Measurements from ENCODE around the gene DAB2IP. TPM values are rescaled to one million over a fixed set of nuclear protein-coding genes. Genes with fewer than 3 reads are reported as not detected.

Gene DAB2IP
- total RNA-seq, 2 experiments from 2014 or later = 0.06 TPM; not detected in 1

DNA sequence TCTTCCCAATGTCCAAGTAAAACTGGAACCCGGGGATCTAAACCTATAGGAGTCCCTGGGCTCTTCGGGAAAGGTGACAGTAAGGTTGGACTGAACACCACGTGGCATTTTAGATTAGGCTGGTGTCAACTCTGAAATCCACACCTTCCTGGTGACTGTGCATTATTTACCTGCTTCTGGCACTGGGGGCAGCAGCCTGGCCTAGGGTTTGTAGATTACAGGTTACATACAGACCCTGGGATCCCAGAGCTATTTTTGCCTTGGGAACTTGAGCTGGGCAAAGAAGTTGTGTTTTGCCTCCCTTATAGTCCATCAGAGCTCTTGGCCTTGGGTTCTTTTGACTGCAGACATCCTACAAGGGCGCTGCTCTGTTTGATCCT is 173.2 kb downstream of the DAB2IP start:
- CTCF ChIA-PET = no interaction called here
- no peak for DNase-seq

DNA sequence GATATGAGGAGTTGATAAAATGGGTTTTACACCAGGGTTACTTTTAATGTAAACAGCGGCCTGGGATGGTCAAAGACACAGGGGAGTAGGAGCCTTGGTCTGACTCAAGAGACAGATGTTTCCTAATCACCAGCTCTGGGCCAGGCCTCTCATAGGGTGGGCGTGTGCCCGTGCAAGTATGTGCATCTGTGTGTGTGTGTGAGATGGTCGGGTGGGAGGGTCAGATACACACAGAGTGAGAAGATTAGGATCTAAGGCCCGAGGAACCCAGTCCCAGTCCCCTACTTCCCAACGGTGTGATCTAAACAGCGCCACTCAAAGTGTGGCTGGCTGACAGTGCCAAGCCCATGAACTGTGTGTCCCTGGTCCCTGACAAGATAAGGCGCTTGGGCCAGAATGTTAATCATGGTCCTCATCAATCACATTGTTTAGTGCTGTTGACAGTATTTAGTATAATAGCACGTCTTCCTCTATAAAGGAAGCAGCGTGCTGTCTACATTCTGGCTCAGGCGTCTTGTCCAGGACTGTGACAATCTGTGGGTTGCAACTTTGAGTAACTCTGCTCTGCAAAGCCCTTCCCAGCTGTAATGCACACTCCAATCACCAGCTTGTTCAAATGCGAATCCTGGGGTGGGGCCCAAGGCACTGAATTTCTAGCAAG is 173.7 kb downstream of the DAB2IP start:
- POLR2A ChIA-PET = no interaction called here
- TF ChIP-seq, protein P1, sequence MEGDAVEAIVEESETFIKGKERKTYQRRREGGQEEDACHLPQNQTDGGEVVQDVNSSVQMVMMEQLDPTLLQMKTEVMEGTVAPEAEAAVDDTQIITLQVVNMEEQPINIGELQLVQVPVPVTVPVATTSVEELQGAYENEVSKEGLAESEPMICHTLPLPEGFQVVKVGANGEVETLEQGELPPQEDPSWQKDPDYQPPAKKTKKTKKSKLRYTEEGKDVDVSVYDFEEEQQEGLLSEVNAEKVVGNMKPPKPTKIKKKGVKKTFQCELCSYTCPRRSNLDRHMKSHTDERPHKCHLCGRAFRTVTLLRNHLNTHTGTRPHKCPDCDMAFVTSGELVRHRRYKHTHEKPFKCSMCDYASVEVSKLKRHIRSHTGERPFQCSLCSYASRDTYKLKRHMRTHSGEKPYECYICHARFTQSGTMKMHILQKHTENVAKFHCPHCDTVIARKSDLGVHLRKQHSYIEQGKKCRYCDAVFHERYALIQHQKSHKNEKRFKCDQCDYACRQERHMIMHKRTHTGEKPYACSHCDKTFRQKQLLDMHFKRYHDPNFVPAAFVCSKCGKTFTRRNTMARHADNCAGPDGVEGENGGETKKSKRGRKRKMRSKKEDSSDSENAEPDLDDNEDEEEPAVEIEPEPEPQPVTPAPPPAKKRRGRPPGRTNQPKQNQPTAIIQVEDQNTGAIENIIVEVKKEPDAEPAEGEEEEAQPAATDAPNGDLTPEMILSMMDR (IDR thresholded peaks at IDR 0.05) = no peak
- CTCF ChIA-PET = no interaction called here
- H3K4me3 Mint-ChIP-seq = no peak overlapping the region
- intact Hi-C loops (cut with DNase I, micrococcal nuclease) = no loop called here
- DNase-seq (no peak), ATAC-seq (ENCODE audit: poor library complexity) (no peak)
- H3K36me3 ChIP-seq (ENCODE audit: insufficient read depth, low read length) = no peaks in the 10 kb centered on the region
- H3K9me3 ChIP-seq (ENCODE audit: control insufficient read depth in 1 of 2, insufficient read depth in 1 of 2, low read length in 2 of 2) = no peaks in the 10 kb centered on the region
- H3K36me3 Mint-ChIP-seq (ENCODE audit: low read depth) = no peaks in the 10 kb centered on the region
- no peaks in the 10 kb centered on the region for H3K4me1 Mint-ChIP-seq (ENCODE audit: low read depth)
- H3K27ac ChIP-seq (ENCODE audit: low read depth in 1 of 2, low read length in 2 of 2) = no peak overlapping the region
- no peaks in the 10 kb centered on the region for H3K9me3 Mint-ChIP-seq
- no peak overlapping the region for H3K4me3 ChIP-seq (ENCODE audit: low read length)
- H3K27ac Mint-ChIP-seq = no peak overlapping the region
- H3K27me3 Mint-ChIP-seq = no peaks in the 10 kb centered on the region
- H3K4me1 ChIP-seq (ENCODE audit: insufficient read depth, low read length) = no peaks in the 10 kb centered on the region
- H3K27me3 ChIP-seq (ENCODE audit: control insufficient read depth in 1 of 2, insufficient read depth in 2 of 2, low read length in 2 of 2) = no peaks in the 10 kb centered on the region

More for the DNA sequence above, 173.2 kb downstream of the DAB2IP start:
- ATAC-seq (ENCODE audit: poor library complexity) = no peak
- intact Hi-C loops (cut with DNase I, micrococcal nuclease) = no loop called here
- Mint-ChIP-seq H3K27me3 (no peaks in the 10 kb centered on the region), H3K4me1 (ENCODE audit: low read depth) (no peaks in the 10 kb centered on the region), H3K36me3 (ENCODE audit: low read depth) (no peaks in the 10 kb centered on the region), H3K27ac (no peak overlapping the region), H3K9me3 (no peaks in the 10 kb centered on the region), H3K4me3 (no peak overlapping the region)
- no peaks in the 10 kb centered on the region for H3K27me3 ChIP-seq (ENCODE audit: control insufficient read depth in 1 of 2, insufficient read depth in 2 of 2, low read length in 2 of 2)
- H3K9me3 ChIP-seq (ENCODE audit: control insufficient read depth in 1 of 2, insufficient read depth in 1 of 2, low read length in 2 of 2) = no peaks in the 10 kb centered on the region
- no peaks in the 10 kb centered on the region for H3K4me1 ChIP-seq (ENCODE audit: insufficient read depth, low read length)
- H3K27ac ChIP-seq (ENCODE audit: low read depth in 1 of 2, low read length in 2 of 2) = no peak overlapping the region
- TF ChIP-seq, protein P1 (IDR thresholded peaks at IDR 0.05) = no peak
- H3K4me3 ChIP-seq (ENCODE audit: low read length) = no peak overlapping the region
- H3K36me3 ChIP-seq (ENCODE audit: insufficient read depth, low read length) = no peaks in the 10 kb centered on the region
- POLR2A ChIA-PET = no interaction called here

DNA sequence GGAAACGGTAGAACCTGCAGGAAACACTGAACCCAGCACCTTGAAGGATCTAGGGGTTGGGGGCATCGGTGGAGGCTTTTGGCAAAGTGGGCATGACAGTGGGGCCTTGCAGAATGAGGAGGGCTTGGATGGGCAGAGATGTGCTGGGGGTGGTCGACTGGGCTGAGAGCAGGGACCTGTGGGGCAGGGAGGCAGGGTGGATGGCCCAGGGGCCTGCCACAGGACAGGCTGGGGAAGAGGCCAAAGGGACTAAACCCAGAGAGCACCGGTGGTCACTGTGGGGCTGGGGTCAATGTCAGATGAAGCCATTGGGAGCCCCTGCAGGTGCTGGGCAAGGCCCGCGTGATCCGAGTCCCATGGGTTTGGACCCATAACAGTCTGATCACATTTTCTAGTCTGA is 175.3 kb downstream of the DAB2IP start:
- DNase-seq = no peak
- Mint-ChIP-seq H3K27me3 (no peaks in the 10 kb centered on the region), H3K27ac (no peak overlapping the region), H3K4me3 (no peak overlapping the region), H3K4me1 (ENCODE audit: low read depth) (no peaks in the 10 kb centered on the region), H3K9me3 (no peaks in the 10 kb centered on the region), H3K36me3 (ENCODE audit: low read depth) (no peaks in the 10 kb centered on the region)
- ATAC-seq (ENCODE audit: poor library complexity) = no peak
- no peak overlapping the region for H3K4me3 ChIP-seq (ENCODE audit: low read length)
- no peaks in the 10 kb centered on the region for H3K27me3 ChIP-seq (ENCODE audit: control insufficient read depth in 1 of 2, insufficient read depth in 2 of 2, low read length in 2 of 2)
- H3K36me3 ChIP-seq (ENCODE audit: insufficient read depth, low read length) = no peaks in the 10 kb centered on the region
- intact Hi-C loops (cut with DNase I, micrococcal nuclease) = no loop called here
- TF ChIP-seq, protein P1 (IDR thresholded peaks at IDR 0.05) = no peak
- no peaks in the 10 kb centered on the region for H3K9me3 ChIP-seq (ENCODE audit: control insufficient read depth in 1 of 2, insufficient read depth in 1 of 2, low read length in 2 of 2)
- H3K27ac ChIP-seq (ENCODE audit: low read depth in 1 of 2, low read length in 2 of 2) = no peak overlapping the region
- H3K4me1 ChIP-seq (ENCODE audit: insufficient read depth, low read length) = no peaks in the 10 kb centered on the region
- POLR2A ChIA-PET = no interaction called here
- CTCF ChIA-PET = no interaction called here

Data from CD4-positive, alpha-beta T cell (primary cell).